Fibroblast of lung (primary cell): ENCODE data around the gene COL4A5.

Experiments
- CTCF ChIP-seq, 2 donors: IDR thresholded peaks in 1 of 2; conservative IDR thresholded peaks in 1 of 2; 1 replicate in 1 of 2; 2 replicates in 1 of 2; pipeline ENCODE4 v1.5.1; 2011 to 2012; ENCODE audit warnings: low read length in 2 of 2, control low read depth in 1 of 2, inconsistent platforms in 1 of 2, low read depth in 1 of 2, mild to moderate bottlenecking in 1 of 2
- EZH2 ChIP-seq: IDR thresholded peaks from 2 replicates; pipeline ENCODE4 v1.5.1; 2012; ENCODE audit warnings: low read length, control low read depth, mild to moderate bottlenecking; ENCODE audit errors: missing control alignments

GRCh38 chrX:108484251-108484650 is 44.6 kb downstream of the COL4A5 start:
- TF ChIP-seq CTCF (conservative IDR thresholded peaks at IDR 0.05 in 1 of 2, IDR thresholded peaks at IDR 0.05 in 1 of 2; ENCODE audit: low read depth in 1 of 2, low read length in 2 of 2): no peak
- no peak for TF ChIP-seq EZH2
